K562 (cell line): Measurements from ENCODE around the gene MPZL3. TPM values are rescaled to one million over a fixed set of nuclear protein-coding genes. Genes with fewer than 3 reads are reported as not detected.

Source experiments
- ARID3B ChIP-seq: fragments of 250-450 bp; sonication (Bioruptor Pico); IDR thresholded peaks from 2 replicates; pipeline ENCODE4 v1.4.0; 2020; ENCODE audit warnings: borderline replicate concordance
- CGGBP1 ChIP-seq: fragments of 250-450 bp; sonication (Bioruptor Pico); IDR thresholded peaks from 2 replicates; pipeline ENCODE4 v1.9.0; 2021; ENCODE audit warnings: mild to moderate bottlenecking
- CSDE1 ChIP-seq, 2 experiments: fragments of 450-650 bp; IDR thresholded peaks; 2 replicates each; pipeline ENCODE4 v1.6.1; 2016; ENCODE audit warnings: mild to moderate bottlenecking in 1 of 2
- HMGN3 ChIP-seq: IDR thresholded peaks from 2 replicates; pipeline ENCODE4 v1.6.1; 2011; ENCODE audit warnings: borderline replicate concordance, low read depth, mild to moderate bottlenecking, mixed read lengths, low read length; ENCODE audit not compliant: insufficient read length; ENCODE audit errors: extremely low read depth
- KHSRP ChIP-seq: fragments of 450-650 bp; IDR thresholded peaks from 2 replicates; pipeline ENCODE4 v1.6.1; 2017
- MXD1 ChIP-seq: fragments of 250-450 bp; sonication (Bioruptor Pico); IDR thresholded peaks from 2 replicates; pipeline ENCODE4 v1.8.0; 2021; ENCODE audit warnings: borderline replicate concordance, mild to moderate bottlenecking, moderate library complexity; ENCODE audit not compliant: poor library complexity, severe bottlenecking
- MYNN ChIP-seq, 2 experiments: sonication (generic); formaldehyde crosslinking in 1 of 2; IDR thresholded peaks; 2 replicates each; pipeline versions ENCODE4 v1.5.0 to v1.6.1; 2016 to 2020; ENCODE audit warnings: antibody characterized with exemption in 1 of 2, missing genetic modification reagents in 1 of 2
- NR4A1 ChIP-seq, 2 experiments: fragments of 250-450 bp in 1 of 2; fragments of 450-650 bp in 1 of 2; sonication (Bioruptor Pico) in 1 of 2; IDR thresholded peaks; 2 replicates each; pipeline versions ENCODE4 v1.4.0 to v1.6.1; 2016 to 2020; ENCODE audit warnings: mild to moderate bottlenecking in 2 of 2, missing compliant biosample characterization in 1 of 2, missing genetic modification characterization in 1 of 2, moderate library complexity in 1 of 2
- POLR2G ChIP-seq: fragments of 200-400 bp; formaldehyde crosslinking; IDR thresholded peaks from 2 replicates; pipeline ENCODE4 v1.6.1; 2017; ENCODE audit warnings: low read depth, mild to moderate bottlenecking, antibody characterized with exemption, low read length, moderate library complexity
- REST ChIP-seq, 2 experiments: fragments of 450-650 bp; formaldehyde crosslinking in 1 of 2; IDR thresholded peaks; 2 replicates each; pipeline versions ENCODE4 v1.4.0 to v1.6.1; 2014 to 2020; ENCODE audit warnings: mild to moderate bottlenecking in 2 of 2, borderline replicate concordance in 1 of 2, low read depth in 1 of 2
- SPI1 ChIP-seq: IDR thresholded peaks from 2 replicates; pipeline ENCODE4 v1.6.1; 2011; ENCODE audit warnings: low read depth, low read length, control low read depth, borderline replicate concordance
- STAT5A ChIP-seq: IDR thresholded peaks from 2 replicates; pipeline ENCODE4 v1.6.1; 2012; ENCODE audit warnings: low read length, inconsistent platforms, borderline replicate concordance
- TBL1XR1 ChIP-seq, 2 experiments: IDR thresholded peaks; 2 replicates each; pipeline ENCODE4 v1.6.1; 2012; ENCODE audit warnings: improper control_type of control experiment in 2 of 2, low read length in 2 of 2, mild to moderate bottlenecking in 1 of 2
- TBP ChIP-seq: optimal IDR thresholded peaks from 2 replicates; pipeline ENCODE3; 2011; ENCODE audit warnings: low read depth, low read length, improper control_type of control experiment
- ZFP1 ChIP-seq: fragments of 450-650 bp; formaldehyde crosslinking; IDR thresholded peaks from 2 replicates; pipeline ENCODE4 v1.4.0; 2020; ENCODE audit warnings: mild to moderate bottlenecking, mixed read lengths
- ZNF3 ChIP-seq: fragments of 250-450 bp; sonication (Bioruptor Pico); IDR thresholded peaks from 2 replicates; pipeline ENCODE4 v1.5.0; 2021; ENCODE audit warnings: mild to moderate bottlenecking, moderate library complexity
- polyA plus RNA-seq, 8 experiments: library from polyadenylated mRNA; depleted of rRNA in 4 of 8; stranded (reverse) in 5 of 8; unstranded in 3 of 8; fragments of >200 nt; fragmentation: Nextera tagmentation in 2 of 8; fragmentation: Illumina TruSeq in 1 of 8; extraction: Ambion mirVana in 2 of 8; extraction: Trizol in 1 of 8; gene quantifications; 2 replicates each; pipeline versions ENCODE4 v1.2.1 to v1.2.3, GENCODE V29; 2011 to 2014; ENCODE audit warnings: inconsistent platforms in 1 of 8, missing spikeins in 1 of 8
- total RNA-seq, 7 experiments: library from RNA; depleted of rRNA in 6 of 7; stranded (reverse); fragments of >200 nt in 6 of 7; fragmentation: Illumina TruSeq in 2 of 7; extraction: Trizol in 2 of 7; gene quantifications; 2 replicates each; pipeline versions ENCODE4 v1.2.1 to v1.2.3, GENCODE V29; 2011 to 2021; ENCODE audit warnings: low replicate concordance in 1 of 7

Gene MPZL3
- total and polyA plus RNA-seq, 9 of the 15 experiments (the other 6 are each of a cell fraction or from before 2014, with no cell fraction given): 0.97 to 2.9 (median 1.6) TPM

- TF ChIP-seq HMGN3 (peak; percentile 71), MYNN (IDR thresholded peaks at IDR 0.05) (0 out of 2 replicates have a peak, but pooled peaks have one; percentile 73), MYNN (CRISPR knock-in tag; IDR thresholded peaks at IDR 0.05) (no peak), STAT5A (peak; percentile 88), POLR2G (no peak), CSDE1 (IDR thresholded peaks at IDR 0.05) (no peak), ARID3B (CRISPR knock-in tag) (no peak), CGGBP1 (no peak), SPI1 (peak; percentile 64; the same call in 1 of the 2 replicates), ZNF3 (no peak), NR4A1 (CRISPR knock-in tag; IDR thresholded peaks at IDR 0.05) (no peak), NR4A1 (tag; IDR thresholded peaks at IDR 0.05) (0 out of 2 replicates have a peak, but pooled peaks have one; percentile 53), TBL1XR1 (IDR thresholded peaks at IDR 0.05; ENCODE audit: low read length in 2 of 2) (peak in 1 of 2 experiments; percentile 95; a peak in 2 of 4 replicates), ZFP1 (CRISPR knock-in tag) (no peak), REST (IDR thresholded peaks at IDR 0.05; ENCODE audit: borderline replicate concordance) (peak; percentile 95), REST (CRISPR knock-in tag; IDR thresholded peaks at IDR 0.05; ENCODE audit: low read depth) (no peak), TBP (peak; percentile 37), MXD1 (CRISPR knock-in tag) (no peak), KHSRP (peak; percentile 57; the same call in 1 of the 2 replicates)
Observed at GRCh38 chr11:118240999-118241763, 11.0 kb downstream of the MPZL3 start (continued).
